Kidney (tissue), 14 donors: Measurements from ENCODE around the gene APOLD1. TPM values are rescaled to one million over a fixed set of nuclear protein-coding genes. Genes with fewer than 3 reads are reported as not detected.

Experiments
- DNase-seq, 5 donors: peaks; one replicate each; pipeline ENCODE4 v3.0.0-alpha.2; 2013 to 2020
- FAIRE-seq: peaks from 2 replicates; lab custom pipeline; 2012; peaks lifted over from hg19 to GRCh38; lab: Jason Lieb, UNC
- H3K27ac ChIP-seq, 2 donors: one replicate each; pipeline ENCODE4 v1.7.0; 2013; ENCODE audit warnings: low read depth in 2 of 2, low read length in 2 of 2, inconsistent platforms in 1 of 2
- H3K27me3 ChIP-seq: one replicate; pipeline ENCODE4 v1.7.1; 2013; ENCODE audit warnings: low read length, inconsistent platforms; ENCODE audit not compliant: control insufficient read depth, insufficient read depth
- H3K36me3 ChIP-seq, 3 donors: one replicate each; pipeline versions ENCODE4 v1.7.0 to v1.7.1; 2013; ENCODE audit warnings: low read length in 3 of 3, control low read depth in 1 of 3, inconsistent platforms in 1 of 3; ENCODE audit not compliant: insufficient read depth in 3 of 3, control insufficient read depth in 2 of 3
- H3K4me1 ChIP-seq, 3 donors: one replicate each; pipeline versions ENCODE4 v1.7.0 to v1.7.1; 2013; ENCODE audit warnings: low read length in 3 of 3, inconsistent platforms in 1 of 3, low read depth in 1 of 3; ENCODE audit not compliant: control insufficient read depth in 2 of 3, insufficient read depth in 2 of 3
- H3K4me3 ChIP-seq, 3 donors: one replicate each; pipeline versions ENCODE4 v1.7.0 to v1.8.1; 2013; ENCODE audit warnings: low read length in 3 of 3, control low read depth in 1 of 3, inconsistent platforms in 1 of 3
- H3K9ac ChIP-seq, 3 donors: one replicate each; pipeline versions ENCODE4 v1.7.0 to v1.7.1; 2013; ENCODE audit warnings: low read length in 3 of 3, control low read depth in 1 of 3, inconsistent platforms in 1 of 3
- H3K9me3 ChIP-seq, 3 donors: one replicate each; pipeline versions ENCODE4 v1.7.0 to v1.7.1; 2013; ENCODE audit warnings: low read length in 3 of 3, control low read depth in 1 of 3, inconsistent platforms in 1 of 3; ENCODE audit not compliant: control insufficient read depth in 2 of 3, insufficient read depth in 1 of 3
- CTCF ChIP-seq: IDR thresholded peaks from 3 replicates; pipeline ENCODE4 v1.5.1; 2012; ENCODE audit warnings: mild to moderate bottlenecking, moderate library complexity, borderline replicate concordance; ENCODE audit not compliant: insufficient read depth; ENCODE audit errors: extremely low read depth
- intact Hi-C: fragments of 100-400 bp; cut with DNase I; formaldehyde crosslinking; loops from one replicate; pipeline ENCODE4 v1.11.1; 2022
- polyA plus RNA-seq: library from polyadenylated mRNA; stranded (reverse); fragments of 350-450 nt; fragmentation: Illumina TruSeq; extraction: RNeasy Lipid Tissue Mini Kit (QIAGEN cat#74804); gene quantifications from one replicate; pipeline ENCODE4 v1.2.3, GENCODE V29; 2014; ENCODE audit warnings: low read depth, low replicate concordance; ENCODE audit not compliant: insufficient read depth
- total RNA-seq: library from RNA; stranded (reverse); fragmentation: NEBNext Ultra II Directional; extraction: Animal tissue kit (Norgen Biotek cat#: 25700); gene quantifications from one replicate; pipeline ENCODE4 v1.2.1, GENCODE V29; 2021
- donor health status: control.
- donor health status: control.
- donor health status: control.
- donor health status: control.
- donor health status: control.
- donor health status: DM: yes; HTN: yes; CAD: no.
- donor health status: Normal renal cell carcinoma (clear cell type).

The APOLD1 gene
- total and polyA plus RNA-seq, 2 donors from 2014 or later: 4.5 to 18.9 TPM

- no peak overlapping the region for H3K27ac ChIP-seq
- no peak overlapping the region for H3K9ac ChIP-seq
- DNase-seq (no peak), FAIRE-seq (no peak)
- H3K9me3 ChIP-seq: no peaks in the 10 kb centered on the region
- intact Hi-C loops: no loop called here
- no peak overlapping the region for H3K4me3 ChIP-seq
- no peaks in the 10 kb centered on the region for H3K27me3 ChIP-seq
- TF ChIP-seq CTCF: no peak
- no peaks in the 10 kb centered on the region for H3K4me1 ChIP-seq
- H3K36me3 ChIP-seq: no peaks in the 10 kb centered on the region
These were observed 28.3 kb upstream of the APOLD1 start for GRCh38 chr12:12757121-12757520.

GRCh38 chr12:12759234-12759915, 26.1 kb upstream of the APOLD1 start:
- H3K36me3 ChIP-seq: no peaks in the 10 kb centered on the region
- no peak overlapping the region for H3K9ac ChIP-seq
- H3K4me1 ChIP-seq: no peaks in the 10 kb centered on the region
- FAIRE-seq (no peak), DNase-seq (no peak)
- H3K9me3 ChIP-seq: no peaks in the 10 kb centered on the region
- intact Hi-C loops: no loop called here
- no peaks in the 10 kb centered on the region for H3K27me3 ChIP-seq
- no peak overlapping the region for H3K27ac ChIP-seq
- no peak for TF ChIP-seq CTCF
- no peak overlapping the region for H3K4me3 ChIP-seq

GRCh38 chr12:12764824-12765223, 20.6 kb upstream of the APOLD1 start:
- no peak for DNase-seq
- Histone ChIP-seq H3K4me1 (no peaks in the 10 kb centered on the region), H3K36me3 (no peaks in the 10 kb centered on the region), H3K9me3 (no peaks in the 10 kb centered on the region), H3K4me3 (no peak overlapping the region), H3K9ac (no peak overlapping the region), H3K27ac (no peak overlapping the region), H3K27me3 (no peaks in the 10 kb centered on the region)
- intact Hi-C loops: no loop called here
- no peak for TF ChIP-seq CTCF
- no peak for FAIRE-seq

- intact Hi-C loops: no loop called here
- no peak for FAIRE-seq
These were observed 15.2 kb upstream of the APOLD1 start for GRCh38 chr12:12770262-12770661.

More at GRCh38 chr12:12770262-12770661, 15.2 kb upstream of the APOLD1 start:
- Histone ChIP-seq H3K4me1 (no peaks in the 10 kb centered on the region), H3K36me3 (no peaks in the 10 kb centered on the region), H3K9ac (no peak overlapping the region), H3K27ac (no peak overlapping the region), H3K9me3 (no peaks in the 10 kb centered on the region), H3K27me3 (no peaks in the 10 kb centered on the region), H3K4me3 (no peak overlapping the region)
- no peak for DNase-seq
- TF ChIP-seq CTCF: no peak
